Common myeloid progenitor, CD34-positive (primary cell): ENCODE data around the gene RSAD1.

Experiments used
- CTCF ChIA-PET: fragments of 350-600 bp; sonication (Branson Sonifier 250); formaldehyde crosslinking; loops from one replicate; lab custom pipeline; 2021; ENCODE audit warnings: antibody characterized with exemption; lab: Charles Lee
- POLR2A ChIA-PET: fragments of 350-600 bp; sonication (Branson Sonifier 250); formaldehyde crosslinking; loops from one replicate; lab custom pipeline; 2021; ENCODE audit warnings: antibody characterized with exemption; lab: Charles Lee
- DNase-seq, 3 donors: peaks; one replicate each; pipeline versions ENCODE4 v3.0.0 to v3.0.0-alpha.2; 2013
- H3K27ac ChIP-seq, 2 experiments: 1 replicate in 1 of 2; 2 replicates in 1 of 2; pipeline ENCODE4 v1.7.0; 2013; ENCODE audit warnings: inconsistent platforms in 2 of 2, low read length in 2 of 2, mild to moderate bottlenecking in 2 of 2, low read depth in 1 of 2, moderate library complexity in 1 of 2; ENCODE audit not compliant: severe bottlenecking in 2 of 2, insufficient read depth in 1 of 2, poor library complexity in 1 of 2
- H3K27me3 ChIP-seq, 5 experiments: replicated peaks in 2 of 5; 1 replicate in 3 of 5; 2 replicates in 2 of 5; pipeline versions ENCODE4 v1.6.1 to v1.7.0; 2013; ENCODE audit warnings: low read length in 4 of 5, mild to moderate bottlenecking in 2 of 5, moderate library complexity in 2 of 5, inconsistent platforms in 1 of 5; ENCODE audit not compliant: insufficient read depth in 5 of 5, control insufficient read depth in 4 of 5
- H3K36me3 ChIP-seq, 4 experiments: 1 replicate in 2 of 4; 2 replicates in 2 of 4; pipeline versions ENCODE4 v1.6.1 to v1.7.0; 2013; ENCODE audit warnings: low read length in 3 of 4, control low read depth in 1 of 4, mild to moderate bottlenecking in 1 of 4; ENCODE audit not compliant: control insufficient read depth in 4 of 4, insufficient read depth in 4 of 4
- H3K4me1 ChIP-seq, 4 experiments: 1 replicate in 3 of 4; 2 replicates in 1 of 4; pipeline versions ENCODE4 v1.6.1 to v1.7.1; 2013; ENCODE audit warnings: low read length in 3 of 4, mild to moderate bottlenecking in 3 of 4, control low read depth in 1 of 4, inconsistent platforms in 1 of 4, moderate library complexity in 1 of 4; ENCODE audit not compliant: control insufficient read depth in 4 of 4, insufficient read depth in 4 of 4; ENCODE audit errors: control extremely low read depth in 1 of 4
- H3K4me3 ChIP-seq, 7 experiments: 1 replicate in 4 of 7; 2 replicates in 3 of 7; pipeline versions ENCODE4 v1.5.1 to v1.7.0; 2013; ENCODE audit warnings: mild to moderate bottlenecking in 7 of 7, low read length in 6 of 7, moderate library complexity in 6 of 7, inconsistent platforms in 2 of 7, low read depth in 2 of 7, control low read depth in 1 of 7; ENCODE audit not compliant: insufficient read depth in 4 of 7, control insufficient read depth in 1 of 7; ENCODE audit errors: extremely low read depth in 1 of 7
- H3K9me3 ChIP-seq, 5 experiments: 1 replicate in 4 of 5; 2 replicates in 1 of 5; pipeline versions ENCODE4 v1.6.1 to v1.7.1; 2013; ENCODE audit warnings: low read length in 4 of 5, mild to moderate bottlenecking in 2 of 5, inconsistent platforms in 1 of 5, low read depth in 1 of 5, moderate library complexity in 1 of 5; ENCODE audit not compliant: control insufficient read depth in 4 of 5, insufficient read depth in 2 of 5; ENCODE audit errors: control extremely low read depth in 1 of 5
- WGBS: methylation state at CpG from one replicate; pipeline ENCODE4 v1.1.5; 2013; ENCODE audit not compliant: insufficient coverage; 5-methylcytosine and 5-hydroxymethylcytosine counted together

The RSAD1 gene

DNA sequence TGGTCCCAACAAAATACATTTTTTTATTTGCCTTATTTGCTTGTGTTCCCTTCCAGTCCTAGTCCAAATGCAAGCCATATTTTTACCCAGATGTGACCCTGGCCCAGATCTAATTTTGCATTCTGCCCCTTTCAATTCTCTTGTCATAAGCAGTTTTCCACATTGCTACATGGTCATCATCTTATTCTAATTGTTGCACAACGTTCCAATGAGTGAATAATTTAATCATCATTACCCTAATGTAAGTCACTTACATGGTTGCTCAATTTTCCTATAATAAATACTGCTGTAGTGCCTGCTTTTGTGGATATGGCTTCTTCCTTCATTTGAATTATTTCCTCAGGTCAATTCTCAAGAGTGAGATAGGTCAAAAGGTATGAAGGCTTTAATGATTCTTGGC lies 12.8 kb downstream of the RSAD1 start:
- no peaks in the 10 kb centered on the region for H3K4me1 ChIP-seq
- POLR2A ChIA-PET = no interaction called here
- no peaks in the 10 kb centered on the region for H3K27me3 ChIP-seq
- H3K27ac ChIP-seq = no peak overlapping the region
- H3K36me3 ChIP-seq = peaks cover 0 to 2% (median 0%) of the 10 kb centered on the region in 4 experiments
- no CpG with 5 or more reads among the region's 1 CpG for WGBS
- no peak for DNase-seq
- CTCF ChIA-PET = interaction anchor here (0.6 to 2.4 kb wide), 3 partner anchors 10 to 180 kb away, joined by 3 to 9 read pairs (median 9); partner anchors contain the start of gene RSAD1
- H3K4me3 ChIP-seq = no peak overlapping the region
- H3K9me3 ChIP-seq = no peaks in the 10 kb centered on the region

DNA sequence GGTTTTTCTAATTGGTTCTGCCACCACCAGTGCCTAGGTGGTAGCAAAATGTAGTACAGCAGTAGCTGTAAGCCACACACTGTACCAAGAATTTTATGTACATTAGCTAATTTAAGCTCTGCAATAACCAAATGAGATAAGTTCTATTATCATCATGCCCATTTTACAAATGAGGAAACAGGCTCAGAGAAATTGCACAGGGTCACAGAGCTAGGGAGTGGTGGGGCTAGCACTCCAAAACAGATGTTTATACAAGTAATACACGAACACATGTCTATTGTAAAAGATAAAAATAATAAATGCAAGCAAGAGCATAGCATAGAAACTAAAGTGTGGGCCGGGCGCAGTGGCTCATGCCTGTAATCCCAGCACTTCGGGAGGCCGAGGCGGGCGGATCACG lies 13.6 kb downstream of the RSAD1 start:
- POLR2A ChIA-PET = no interaction called here

DNA sequence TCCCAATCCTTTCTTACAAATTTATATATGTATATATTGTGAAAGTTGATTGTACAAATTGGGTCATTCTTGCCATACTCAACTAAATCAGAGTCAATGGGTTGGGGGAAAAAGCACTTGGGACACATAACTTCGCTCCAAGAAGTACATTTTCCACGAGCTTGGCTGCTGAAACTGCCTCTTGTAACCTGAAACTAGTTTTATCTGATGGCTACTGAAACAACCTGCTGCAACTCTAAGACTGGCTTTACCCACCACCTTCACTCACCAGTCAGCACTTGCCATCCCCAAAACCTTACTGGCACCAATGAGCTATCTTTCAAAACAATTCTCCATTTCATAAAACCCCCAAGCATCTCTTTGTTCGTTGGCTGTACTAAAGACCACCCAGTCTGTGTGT lies 15.1 kb downstream of the RSAD1 start:
- CTCF ChIA-PET = interaction anchor here (0.9 to 2.4 kb wide), 5 partner anchors 8 to 201 kb away, joined by 3 to 9 read pairs (median 5); partner anchors contain the start of gene RSAD1
- no peaks in the 10 kb centered on the region for H3K27me3 ChIP-seq
- WGBS = 85% methylated on average over 2 of the region's 3 CpGs

More for the DNA sequence above, 13.6 kb downstream of the RSAD1 start:
- no peak for DNase-seq
- no peaks in the 10 kb centered on the region for H3K27me3 ChIP-seq
- H3K27ac ChIP-seq = no peak overlapping the region
- H3K36me3 ChIP-seq = peaks cover 0 to 2% (median 0%) of the 10 kb centered on the region in 4 experiments
- CTCF ChIA-PET = interaction anchor here (0.6 to 2.4 kb wide), 3 partner anchors 9 to 180 kb away, joined by 3 to 9 read pairs (median 9); partner anchors contain the start of gene RSAD1
- WGBS = no CpG with 5 or more reads among the region's 8 CpGs
- no peak overlapping the region for H3K4me3 ChIP-seq
- no peaks in the 10 kb centered on the region for H3K4me1 ChIP-seq
- H3K9me3 ChIP-seq = no peaks in the 10 kb centered on the region

DNA sequence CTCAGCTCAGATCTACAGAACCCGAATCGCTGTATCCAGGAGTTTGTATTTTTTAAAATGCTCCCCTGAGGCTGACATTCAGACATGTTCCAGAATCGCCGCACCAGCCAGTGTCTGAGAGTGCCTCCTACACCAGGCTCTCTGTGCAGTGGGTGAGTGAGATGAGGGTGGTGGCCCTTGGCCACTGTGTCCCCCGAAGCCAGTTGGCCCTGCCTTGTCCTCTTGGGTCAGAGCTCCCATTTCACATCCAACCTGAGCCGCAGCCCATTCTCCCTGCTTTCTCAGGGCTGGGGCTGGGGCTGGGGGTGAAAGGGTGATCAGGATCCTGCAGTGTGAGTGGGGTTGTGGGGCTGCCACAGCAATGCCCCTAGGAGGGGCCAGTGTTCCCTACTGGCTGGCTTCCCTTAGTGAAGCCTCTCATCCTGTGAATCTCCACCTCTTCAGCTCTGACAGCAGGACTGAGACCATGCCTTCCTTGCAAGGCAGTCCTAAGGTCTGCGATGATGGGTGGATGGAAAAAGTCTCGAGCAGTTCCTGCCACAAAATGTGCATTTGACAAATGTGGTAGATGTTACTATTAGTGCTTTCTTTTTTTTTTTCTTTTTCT lies 16.7 kb downstream of the RSAD1 start:
- Histone ChIP-seq H3K9me3 (no peaks in the 10 kb centered on the region), H3K27me3 (no peaks in the 10 kb centered on the region), H3K4me1 (no peaks in the 10 kb centered on the region), H3K36me3 (no peaks in the 10 kb centered on the region), H3K27ac (no peak overlapping the region), H3K4me3 (no peak overlapping the region)
- WGBS = 100% methylated on average over 4 of the region's 8 CpGs
- no peak for DNase-seq
- POLR2A ChIA-PET = no interaction called here
- CTCF ChIA-PET = no interaction called here

More for the DNA sequence above, 15.1 kb downstream of the RSAD1 start:
- Histone ChIP-seq H3K9me3 (no peaks in the 10 kb centered on the region), H3K4me3 (no peak overlapping the region), H3K36me3 (no peaks in the 10 kb centered on the region), H3K27ac (no peak overlapping the region), H3K4me1 (no peaks in the 10 kb centered on the region)
- DNase-seq = no peak
- POLR2A ChIA-PET = no interaction called here

DNA sequence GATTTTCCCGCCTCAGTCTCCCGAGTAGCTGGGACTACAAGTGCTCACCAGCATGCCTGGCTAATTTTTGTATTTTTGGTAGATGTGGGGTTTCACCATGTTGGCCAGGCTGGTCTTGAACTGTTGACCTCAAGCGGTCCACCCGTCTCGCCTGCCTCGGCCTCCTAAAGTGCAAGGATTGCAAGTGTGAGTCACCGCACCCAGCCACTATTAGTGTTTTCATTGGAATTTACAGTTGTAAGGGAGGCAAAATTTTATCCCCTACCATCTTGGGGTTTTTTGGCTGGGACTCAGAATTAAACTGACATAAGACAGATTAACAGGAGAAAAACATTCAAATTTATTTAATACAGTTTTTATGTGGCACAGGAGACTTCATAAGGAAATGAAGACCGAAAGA lies 17.3 kb downstream of the RSAD1 start:
- WGBS = 100% methylated on average over 3 of the region's 8 CpGs
- Histone ChIP-seq H3K27me3 (no peaks in the 10 kb centered on the region), H3K36me3 (no peaks in the 10 kb centered on the region), H3K9me3 (no peaks in the 10 kb centered on the region), H3K4me1 (no peaks in the 10 kb centered on the region), H3K4me3 (no peak overlapping the region), H3K27ac (no peak overlapping the region)
- POLR2A ChIA-PET = no interaction called here
- DNase-seq = no peak
- CTCF ChIA-PET = no interaction called here

DNA sequence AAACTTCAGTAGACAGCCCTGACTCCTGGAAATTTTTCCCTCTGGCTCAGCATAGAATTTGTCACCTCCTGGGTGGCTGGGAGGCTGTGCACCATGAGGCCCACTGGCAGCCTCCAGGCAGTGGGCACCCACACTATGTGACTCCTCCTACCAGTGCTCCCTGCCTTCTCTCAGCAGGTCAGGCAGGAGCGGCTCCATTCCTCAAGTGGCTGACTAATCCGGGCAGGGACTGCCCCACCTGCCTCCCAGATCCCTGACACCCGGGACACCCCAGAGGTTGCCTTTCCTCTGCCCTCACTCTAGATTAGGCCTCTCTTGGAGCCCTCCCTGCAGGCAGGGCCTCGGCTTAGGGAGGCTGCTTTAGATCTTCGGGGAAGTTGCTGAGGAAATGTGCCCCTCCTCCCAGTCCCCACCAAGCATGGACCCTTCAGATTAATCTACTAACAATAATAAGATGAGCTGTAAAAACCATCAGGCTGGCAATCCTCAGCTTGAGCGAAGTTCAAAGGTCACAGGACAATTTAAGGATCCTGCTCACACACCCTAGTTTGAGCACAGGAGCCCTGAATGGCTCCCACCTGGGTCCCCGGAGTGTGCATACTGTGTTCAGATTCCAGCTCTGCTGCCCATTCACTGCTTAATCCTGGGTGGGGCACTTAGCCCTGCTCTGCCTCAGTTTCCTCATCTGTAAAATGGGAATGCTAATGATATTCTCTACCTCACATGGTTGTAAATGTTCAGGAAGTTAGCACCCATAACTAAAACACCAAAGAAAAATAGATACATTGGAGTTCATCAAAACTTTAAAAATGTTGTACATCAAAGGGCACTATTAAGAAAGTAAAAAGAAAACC lies 19.6 kb downstream of the RSAD1 start:
- Histone ChIP-seq H3K4me1 (no peaks in the 10 kb centered on the region), H3K27ac (no peak overlapping the region), H3K9me3 (no peaks in the 10 kb centered on the region), H3K27me3 (no peaks in the 10 kb centered on the region), H3K36me3 (no peaks in the 10 kb centered on the region), H3K4me3 (no peak overlapping the region)
- DNase-seq = no peak
- ChIA-PET CTCF (interaction anchor here (1.0 kb wide), 1 partner anchor 12 kb away, joined by 5 read pairs; no protein-coding TSS in a partner anchor), POLR2A (interaction anchor here (0.6 kb wide), 1 partner anchor 11 kb away, joined by 4 read pairs; no protein-coding TSS in a partner anchor)
- WGBS = 100% methylated on average over 6 of the region's 7 CpGs

DNA sequence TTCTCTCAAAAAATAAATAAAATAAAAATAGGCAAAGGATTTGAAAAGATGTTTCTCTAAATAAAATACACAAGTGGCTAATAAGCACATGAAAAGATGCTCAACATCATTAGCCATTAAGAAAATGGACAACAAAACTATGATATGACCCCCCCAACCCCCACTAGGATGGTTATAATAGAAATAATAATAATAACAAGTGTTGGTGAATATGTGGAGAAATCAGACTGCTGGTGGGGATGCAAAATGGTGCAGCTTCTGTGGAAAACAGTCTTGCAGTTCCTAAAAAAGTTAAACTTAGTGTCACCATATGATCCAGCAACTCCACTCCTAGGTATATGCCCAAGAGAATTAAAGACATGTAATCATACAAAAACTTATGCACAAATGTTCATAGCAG lies 20.6 kb downstream of the RSAD1 start:
- Histone ChIP-seq H3K9me3 (no peaks in the 10 kb centered on the region), H3K27ac (no peak overlapping the region), H3K36me3 (no peaks in the 10 kb centered on the region), H3K4me1 (no peaks in the 10 kb centered on the region), H3K27me3 (no peaks in the 10 kb centered on the region), H3K4me3 (no peak overlapping the region)
- no peak for DNase-seq
- ChIA-PET CTCF (no interaction called here), POLR2A (no interaction called here)
